GM12873 (cell line): ENCODE measurements around the gene PRIMA1.
A peak's percentile ranks its signal among the peaks of the same experiment; 100 is the strongest.

Experiments used
- TF ChIP-seq, protein P1 (sequence below): IDR thresholded peaks from 2 replicates; pipeline ENCODE4 v1.5.1; 2012; ENCODE audit warnings: low read depth, mild to moderate bottlenecking, moderate library complexity, low read length, control low read depth; ENCODE audit not compliant: insufficient read depth; ENCODE audit errors: missing control alignments

PRIMA1 gene

DNA sequence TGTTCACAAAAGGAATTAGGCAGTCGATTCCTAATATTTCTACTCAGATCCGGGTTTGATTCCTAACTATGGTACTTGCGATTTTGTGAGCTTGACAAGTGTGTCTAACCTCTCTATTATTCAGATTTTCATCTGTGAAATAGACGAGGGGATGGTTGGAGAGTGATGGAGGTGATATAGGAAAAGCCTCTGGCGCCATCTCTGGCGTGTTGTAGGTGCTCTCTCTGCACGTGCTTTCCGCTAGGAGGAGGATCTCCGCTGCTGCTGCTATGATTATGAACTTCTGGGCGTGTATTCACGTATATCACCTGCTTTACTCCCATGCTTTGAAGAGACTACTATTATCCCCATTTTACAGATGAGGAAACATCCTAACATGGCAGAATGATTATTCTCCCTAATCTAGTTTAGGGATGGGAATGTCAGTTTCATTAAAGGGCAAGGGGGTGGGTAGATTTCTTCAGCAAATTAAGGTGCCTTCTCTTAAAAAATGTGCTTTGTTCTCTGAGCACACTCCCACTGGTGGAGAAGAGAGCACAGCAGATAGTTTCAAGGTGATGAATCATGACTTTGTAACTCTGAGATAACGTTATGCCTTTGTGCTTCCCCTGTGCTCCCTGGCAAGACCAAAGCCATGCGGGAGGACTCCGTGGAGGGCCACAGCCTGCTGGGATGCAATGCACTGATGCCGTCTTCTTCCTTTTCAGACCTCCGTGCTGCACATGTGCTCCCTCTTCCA lies 97.1 kb downstream of the PRIMA1 start:
- TF ChIP-seq, protein P1, sequence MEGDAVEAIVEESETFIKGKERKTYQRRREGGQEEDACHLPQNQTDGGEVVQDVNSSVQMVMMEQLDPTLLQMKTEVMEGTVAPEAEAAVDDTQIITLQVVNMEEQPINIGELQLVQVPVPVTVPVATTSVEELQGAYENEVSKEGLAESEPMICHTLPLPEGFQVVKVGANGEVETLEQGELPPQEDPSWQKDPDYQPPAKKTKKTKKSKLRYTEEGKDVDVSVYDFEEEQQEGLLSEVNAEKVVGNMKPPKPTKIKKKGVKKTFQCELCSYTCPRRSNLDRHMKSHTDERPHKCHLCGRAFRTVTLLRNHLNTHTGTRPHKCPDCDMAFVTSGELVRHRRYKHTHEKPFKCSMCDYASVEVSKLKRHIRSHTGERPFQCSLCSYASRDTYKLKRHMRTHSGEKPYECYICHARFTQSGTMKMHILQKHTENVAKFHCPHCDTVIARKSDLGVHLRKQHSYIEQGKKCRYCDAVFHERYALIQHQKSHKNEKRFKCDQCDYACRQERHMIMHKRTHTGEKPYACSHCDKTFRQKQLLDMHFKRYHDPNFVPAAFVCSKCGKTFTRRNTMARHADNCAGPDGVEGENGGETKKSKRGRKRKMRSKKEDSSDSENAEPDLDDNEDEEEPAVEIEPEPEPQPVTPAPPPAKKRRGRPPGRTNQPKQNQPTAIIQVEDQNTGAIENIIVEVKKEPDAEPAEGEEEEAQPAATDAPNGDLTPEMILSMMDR: peak; percentile 4

DNA sequence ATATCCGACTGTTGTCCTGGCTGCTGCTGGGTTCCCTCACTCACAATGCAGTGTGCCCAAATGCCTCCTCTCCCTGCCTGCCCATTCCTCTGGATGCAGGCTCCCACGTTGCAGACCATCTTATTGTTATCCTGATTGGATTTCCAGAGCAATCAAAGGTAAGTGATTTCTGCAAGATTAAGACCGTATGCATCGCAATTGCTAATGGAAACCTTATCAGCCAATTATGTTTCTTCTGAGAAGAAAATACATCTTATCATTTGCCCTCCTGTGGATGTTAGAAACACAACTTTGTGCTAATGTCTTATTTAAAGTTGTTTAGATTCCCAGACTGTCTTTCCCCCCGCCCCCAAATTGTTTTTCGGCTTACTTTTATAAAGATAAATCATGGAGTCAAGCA lies 98.1 kb downstream of the PRIMA1 start:
- TF ChIP-seq, protein P1: no peak

DNA sequence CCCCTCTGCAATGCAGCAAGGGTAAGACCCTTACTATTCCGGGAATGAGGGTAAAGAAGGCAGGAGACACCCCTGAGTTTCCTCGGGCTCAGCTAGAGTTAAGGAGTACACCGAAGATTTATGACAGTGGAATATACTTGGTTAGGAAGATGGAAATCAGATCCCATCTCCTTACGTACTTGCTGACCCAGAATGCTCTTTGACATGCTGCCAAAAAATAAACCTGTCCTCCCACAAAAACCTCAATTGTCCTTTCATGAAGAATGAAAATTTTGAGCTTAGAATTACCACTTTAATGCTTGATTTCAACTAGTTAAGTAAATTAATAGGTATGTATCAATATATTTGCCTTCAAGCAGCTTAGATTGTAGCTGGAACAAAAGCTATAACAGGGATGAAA lies 99.5 kb downstream of the PRIMA1 start:
- TF ChIP-seq, protein P1: no peak

DNA sequence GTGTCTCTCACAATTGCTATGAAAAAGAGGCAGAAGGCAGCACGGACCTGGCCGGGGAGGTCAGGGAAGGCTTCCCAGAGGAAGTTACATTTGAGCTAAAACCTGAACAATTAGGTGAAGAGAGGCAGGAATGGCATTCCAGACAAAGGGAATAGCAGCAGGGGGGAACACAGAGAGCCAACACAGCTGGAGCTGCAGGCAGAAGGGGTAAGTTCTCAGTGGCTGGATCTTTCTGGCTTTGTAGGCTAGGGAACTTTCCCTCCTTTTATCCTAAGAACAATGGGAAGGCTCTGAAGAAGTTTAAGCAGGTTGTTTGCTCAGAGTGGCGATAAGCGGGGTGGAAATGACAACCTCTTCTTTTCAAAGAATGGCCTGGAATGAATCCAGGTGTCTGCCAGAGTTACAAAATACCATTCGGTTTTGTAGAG lies 100.0 kb downstream of the PRIMA1 start:
- TF ChIP-seq, protein P1: no peak

DNA sequence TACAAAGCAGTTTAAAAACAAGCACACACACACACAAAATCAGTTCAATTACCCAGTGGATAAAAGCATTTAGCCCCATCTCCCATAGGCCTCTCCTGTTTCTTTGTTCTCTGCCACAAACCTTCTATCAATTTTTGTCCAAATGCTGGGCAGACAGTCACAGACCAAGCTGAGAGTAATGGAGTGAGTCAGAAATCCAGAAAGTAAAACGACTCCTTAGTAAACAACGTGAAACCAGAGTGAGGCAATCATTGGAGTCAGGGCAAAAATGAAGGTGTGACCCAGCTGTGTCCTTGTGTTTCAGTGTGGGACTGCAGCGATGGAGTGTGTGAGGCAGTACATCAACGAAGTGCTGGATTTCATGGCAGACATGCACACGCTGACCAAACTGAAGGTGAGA lies 102.0 kb downstream of the PRIMA1 start:
- TF ChIP-seq, protein P1: no peak

DNA sequence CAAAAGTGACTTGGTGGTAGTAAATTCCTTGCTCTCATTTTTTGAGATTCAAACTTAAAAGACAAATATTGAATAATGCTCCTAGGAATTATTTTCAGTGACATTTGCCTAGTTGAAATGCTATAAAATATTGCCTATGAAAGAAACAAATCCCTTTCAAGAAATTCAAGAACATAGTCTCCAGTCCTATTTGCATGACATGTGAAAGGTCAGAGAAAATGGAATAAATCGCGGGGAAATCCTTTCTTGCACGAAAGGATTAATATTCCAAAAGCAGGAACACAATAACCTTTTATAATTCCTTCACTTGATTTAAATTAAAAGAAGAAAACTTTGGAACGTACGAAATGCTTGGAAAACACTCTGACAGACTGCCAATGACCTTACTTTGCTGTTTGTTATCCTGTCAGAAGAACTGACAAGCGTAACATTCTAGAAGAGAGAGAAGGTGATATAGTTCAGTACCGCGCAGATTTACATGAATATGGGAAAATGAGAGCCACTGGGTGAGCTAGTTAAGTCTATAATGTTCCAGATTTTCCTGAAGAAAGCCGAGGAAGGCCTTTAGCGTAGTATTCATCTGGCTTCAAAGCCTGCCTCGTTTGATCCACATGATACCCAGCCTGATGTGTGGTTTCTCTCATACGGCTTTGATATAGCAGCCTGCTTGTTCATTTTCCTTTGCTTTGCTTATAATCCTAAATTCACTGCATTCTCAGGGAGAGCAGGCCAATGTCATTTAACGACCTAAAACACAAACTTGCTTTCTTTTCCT lies 103.0 kb downstream of the PRIMA1 start:
- TF ChIP-seq, protein P1: no peak

DNA sequence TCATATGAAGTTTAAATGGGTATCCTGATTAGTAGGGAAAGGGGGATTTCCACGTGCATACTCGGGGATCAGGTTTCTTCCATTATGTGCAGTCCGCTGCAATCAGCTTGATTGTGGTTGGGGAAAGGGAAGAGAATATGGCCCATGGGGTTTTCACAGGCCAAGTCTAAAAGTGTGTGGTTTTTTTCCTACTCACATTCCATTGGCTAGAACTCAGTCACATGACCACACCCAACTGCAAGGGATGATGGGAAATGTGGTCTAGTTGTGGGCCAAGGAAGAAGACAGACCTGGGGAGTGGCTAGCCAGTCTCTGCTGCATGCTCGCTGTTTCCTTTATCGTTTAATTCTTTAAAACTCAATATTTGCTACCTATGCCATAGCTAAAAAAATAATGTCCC lies 105.1 kb downstream of the PRIMA1 start:
- TF ChIP-seq, protein P1: no peak
